Neural cell (in vitro differentiated cells): ENCODE measurements around the gene WRNIP1. TPM values are rescaled to one million over a fixed set of nuclear protein-coding genes. Genes with fewer than 3 reads are reported as not detected.

ENCODE experiments used
- H2AFZ ChIP-seq: fragments of 200-600, 300-800 bp; sonication (generic), shearing (Covaris generic); 2 replicates; pipeline ENCODE4 v1.6.0; 2014; ENCODE audit warnings: low read depth, mild to moderate bottlenecking, antibody characterized with exemption, low read length, moderate library complexity
- H3F3A ChIP-seq: fragments of 200-600 bp; shearing (Covaris generic); 2 replicates; pipeline ENCODE4 v1.6.1; 2016; ENCODE audit warnings: mild to moderate bottlenecking, moderate library complexity, mixed read lengths, antibody characterized with exemption, low read length; ENCODE audit not compliant: insufficient read depth, poor library complexity, severe bottlenecking
- H3K27ac ChIP-seq: fragments of 200-600, 300-800 bp; sonication (generic), shearing (Covaris generic); 2 replicates; pipeline ENCODE4 v1.5.1; 2014; ENCODE audit warnings: mild to moderate bottlenecking, low read length, moderate library complexity
- H3K27me3 ChIP-seq: fragments of 300-800, 200-600 bp; sonication (generic), shearing (Covaris generic); 2 replicates; pipeline ENCODE4 v1.6.0; 2014; ENCODE audit warnings: mild to moderate bottlenecking, low read depth, low read length, moderate library complexity; ENCODE audit not compliant: insufficient read depth
- H3K36me3 ChIP-seq: fragments of 300-800, 200-600 bp; sonication (generic), shearing (Covaris generic); 2 replicates; pipeline ENCODE4 v1.5.1; 2014; ENCODE audit warnings: mild to moderate bottlenecking, antibody characterized with exemption, low read length, moderate library complexity; ENCODE audit not compliant: insufficient read depth
- H3K4me2 ChIP-seq: fragments of 300-800, 200-600 bp; sonication (generic), shearing (Covaris generic); 2 replicates; pipeline ENCODE4 v1.6.0; 2014; ENCODE audit warnings: mild to moderate bottlenecking, low read length
- H3K4me3 ChIP-seq: fragments of 300-800, 200-600 bp; sonication (generic), shearing (Covaris generic); 2 replicates; pipeline ENCODE4 v1.5.1; 2014; ENCODE audit warnings: mild to moderate bottlenecking, low read length, moderate library complexity
- H3K79me2 ChIP-seq: fragments of 200-600 bp; shearing (Covaris generic); replicated peaks from 2 replicates; pipeline ENCODE4 v1.6.0; 2014; ENCODE audit warnings: mild to moderate bottlenecking, low read length, moderate library complexity; ENCODE audit not compliant: insufficient read depth
- H3K9ac ChIP-seq: fragments of 300-800, 200-600 bp; sonication (generic), shearing (Covaris generic); 2 replicates; pipeline ENCODE4 v1.6.1; 2016; ENCODE audit warnings: mild to moderate bottlenecking, low read length, mixed read lengths
- H3K9me2 ChIP-seq: fragments of 200-600 bp; shearing (Covaris generic); 2 replicates; pipeline ENCODE4 v1.6.1; 2016; ENCODE audit warnings: mild to moderate bottlenecking, low read length, mixed read lengths; ENCODE audit not compliant: insufficient read depth
- H3K9me3 ChIP-seq: fragments of 200-600, 300-800 bp; sonication (generic), shearing (Covaris generic); 2 replicates; pipeline ENCODE4 v1.6.1; 2016; ENCODE audit warnings: mild to moderate bottlenecking, mixed run types, low read length, moderate library complexity, mixed read lengths
- H4K20me1 ChIP-seq: fragments of 200-600 bp; shearing (Covaris generic); 2 replicates; pipeline ENCODE4 v1.6.1; 2016; ENCODE audit warnings: mild to moderate bottlenecking, mixed run types; ENCODE audit not compliant: insufficient read depth
- EP300 ChIP-seq: fragments of 450-650 bp; conservative IDR thresholded peaks from 2 replicates; pipeline ENCODE4 v1.6.1; 2014; ENCODE audit warnings: antibody characterized with exemption, mild to moderate bottlenecking, moderate library complexity; ENCODE audit not compliant: poor library complexity, severe bottlenecking
- EZH2 ChIP-seq: fragments of 200-600, 300-800 bp; shearing (Covaris generic), sonication (generic); IDR thresholded peaks from 2 replicates; pipeline ENCODE4 v1.6.1; 2014; ENCODE audit warnings: antibody characterized with exemption, low read length, borderline replicate concordance, mild to moderate bottlenecking; ENCODE audit not compliant: insufficient read depth, poor library complexity, severe bottlenecking
- MXI1 ChIP-seq: fragments of 450-650 bp; conservative IDR thresholded peaks from 2 replicates; pipeline ENCODE4 v1.6.1; 2014; ENCODE audit warnings: antibody characterized with exemption, mild to moderate bottlenecking; ENCODE audit not compliant: poor library complexity, severe bottlenecking
- POLR2AphosphoS5 ChIP-seq: IDR thresholded peaks from 2 replicates; pipeline ENCODE4 v1.6.1; 2012
- RAD21 ChIP-seq: fragments of 450-650 bp; conservative IDR thresholded peaks from 2 replicates; pipeline ENCODE4 v1.6.1; 2014; ENCODE audit warnings: antibody characterized with exemption, mild to moderate bottlenecking, moderate library complexity
- SMC3 ChIP-seq: fragments of 450-650 bp; conservative IDR thresholded peaks from 2 replicates; pipeline ENCODE4 v1.6.1; 2014; ENCODE audit warnings: antibody characterized with exemption, mild to moderate bottlenecking, moderate library complexity; ENCODE audit not compliant: poor library complexity
- TAF1 ChIP-seq: IDR thresholded peaks from 2 replicates; pipeline ENCODE4 v1.6.1; 2012; ENCODE audit warnings: low read depth
- polyA plus RNA-seq: library from polyadenylated mRNA; depleted of rRNA; stranded (reverse); fragments of >200 nt; gene quantifications from 2 replicates; pipeline ENCODE4 v1.2.3, GENCODE V29; 2014
- TF ChIP-seq, protein P1 (sequence below): IDR thresholded peaks from 2 replicates; pipeline ENCODE4 v1.6.1; 2012; ENCODE audit warnings: borderline replicate concordance
- TF ChIP-seq, protein P2 (sequence below): fragments of 450-650 bp; IDR thresholded peaks from 2 replicates; pipeline ENCODE4 v1.5.1; 2014; ENCODE audit warnings: antibody characterized with exemption, mild to moderate bottlenecking, moderate library complexity; ENCODE audit not compliant: poor library complexity, severe bottlenecking

WRNIP1 gene
- polyA plus RNA-seq, 1 donor from 2014 or later = 93.7 TPM

DNA sequence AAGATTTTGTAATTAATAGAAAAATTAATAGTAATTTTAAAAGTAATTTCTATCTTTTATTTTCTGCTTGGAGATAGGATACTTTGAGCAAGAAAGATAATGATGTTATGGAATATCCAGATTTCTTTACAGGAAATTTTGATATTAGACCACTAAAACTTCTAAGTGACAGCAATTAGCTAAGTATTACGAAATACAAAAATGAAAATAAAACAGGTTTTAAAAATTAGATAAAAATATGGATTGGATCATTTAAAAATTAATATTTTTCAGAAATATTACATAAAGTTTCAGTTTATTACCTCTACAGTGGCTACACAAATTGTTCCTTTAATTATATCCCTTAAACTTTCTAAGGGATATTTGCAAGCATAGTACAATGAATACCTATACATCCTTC is 10.3 kb upstream of the WRNIP1 start:
- TF ChIP-seq MXI1 (no peak), EZH2 (no peak), RAD21 (no peak), SMC3 (no peak), TAF1 (no peak), POLR2AphosphoS5 (no peak), EP300 (no peak)
- TF ChIP-seq, protein P1, sequence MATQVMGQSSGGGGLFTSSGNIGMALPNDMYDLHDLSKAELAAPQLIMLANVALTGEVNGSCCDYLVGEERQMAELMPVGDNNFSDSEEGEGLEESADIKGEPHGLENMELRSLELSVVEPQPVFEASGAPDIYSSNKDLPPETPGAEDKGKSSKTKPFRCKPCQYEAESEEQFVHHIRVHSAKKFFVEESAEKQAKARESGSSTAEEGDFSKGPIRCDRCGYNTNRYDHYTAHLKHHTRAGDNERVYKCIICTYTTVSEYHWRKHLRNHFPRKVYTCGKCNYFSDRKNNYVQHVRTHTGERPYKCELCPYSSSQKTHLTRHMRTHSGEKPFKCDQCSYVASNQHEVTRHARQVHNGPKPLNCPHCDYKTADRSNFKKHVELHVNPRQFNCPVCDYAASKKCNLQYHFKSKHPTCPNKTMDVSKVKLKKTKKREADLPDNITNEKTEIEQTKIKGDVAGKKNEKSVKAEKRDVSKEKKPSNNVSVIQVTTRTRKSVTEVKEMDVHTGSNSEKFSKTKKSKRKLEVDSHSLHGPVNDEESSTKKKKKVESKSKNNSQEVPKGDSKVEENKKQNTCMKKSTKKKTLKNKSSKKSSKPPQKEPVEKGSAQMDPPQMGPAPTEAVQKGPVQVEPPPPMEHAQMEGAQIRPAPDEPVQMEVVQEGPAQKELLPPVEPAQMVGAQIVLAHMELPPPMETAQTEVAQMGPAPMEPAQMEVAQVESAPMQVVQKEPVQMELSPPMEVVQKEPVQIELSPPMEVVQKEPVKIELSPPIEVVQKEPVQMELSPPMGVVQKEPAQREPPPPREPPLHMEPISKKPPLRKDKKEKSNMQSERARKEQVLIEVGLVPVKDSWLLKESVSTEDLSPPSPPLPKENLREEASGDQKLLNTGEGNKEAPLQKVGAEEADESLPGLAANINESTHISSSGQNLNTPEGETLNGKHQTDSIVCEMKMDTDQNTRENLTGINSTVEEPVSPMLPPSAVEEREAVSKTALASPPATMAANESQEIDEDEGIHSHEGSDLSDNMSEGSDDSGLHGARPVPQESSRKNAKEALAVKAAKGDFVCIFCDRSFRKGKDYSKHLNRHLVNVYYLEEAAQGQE = no peak
- TF ChIP-seq, protein P2, sequence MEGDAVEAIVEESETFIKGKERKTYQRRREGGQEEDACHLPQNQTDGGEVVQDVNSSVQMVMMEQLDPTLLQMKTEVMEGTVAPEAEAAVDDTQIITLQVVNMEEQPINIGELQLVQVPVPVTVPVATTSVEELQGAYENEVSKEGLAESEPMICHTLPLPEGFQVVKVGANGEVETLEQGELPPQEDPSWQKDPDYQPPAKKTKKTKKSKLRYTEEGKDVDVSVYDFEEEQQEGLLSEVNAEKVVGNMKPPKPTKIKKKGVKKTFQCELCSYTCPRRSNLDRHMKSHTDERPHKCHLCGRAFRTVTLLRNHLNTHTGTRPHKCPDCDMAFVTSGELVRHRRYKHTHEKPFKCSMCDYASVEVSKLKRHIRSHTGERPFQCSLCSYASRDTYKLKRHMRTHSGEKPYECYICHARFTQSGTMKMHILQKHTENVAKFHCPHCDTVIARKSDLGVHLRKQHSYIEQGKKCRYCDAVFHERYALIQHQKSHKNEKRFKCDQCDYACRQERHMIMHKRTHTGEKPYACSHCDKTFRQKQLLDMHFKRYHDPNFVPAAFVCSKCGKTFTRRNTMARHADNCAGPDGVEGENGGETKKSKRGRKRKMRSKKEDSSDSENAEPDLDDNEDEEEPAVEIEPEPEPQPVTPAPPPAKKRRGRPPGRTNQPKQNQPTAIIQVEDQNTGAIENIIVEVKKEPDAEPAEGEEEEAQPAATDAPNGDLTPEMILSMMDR = no peak
- H3F3A ChIP-seq = no peaks in the 10 kb centered on the region

DNA sequence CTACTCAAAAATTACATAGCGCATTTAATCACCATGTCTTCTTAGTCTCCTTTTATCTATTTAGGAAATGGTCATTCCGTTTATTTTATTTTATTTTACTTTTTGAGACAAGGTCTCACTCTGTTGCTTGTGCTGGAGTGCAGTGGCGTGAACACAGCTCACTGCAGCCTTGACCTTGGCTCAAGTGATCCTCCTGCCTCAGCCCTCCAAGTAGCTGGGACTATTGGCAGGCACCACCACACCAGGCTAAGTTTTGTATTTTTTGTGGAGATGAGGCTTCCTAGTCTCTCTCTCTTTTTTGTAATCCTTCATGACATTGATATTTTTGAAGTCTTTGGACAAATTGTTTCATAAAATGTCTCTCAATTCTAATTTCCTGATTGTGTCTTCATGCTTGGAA is 9.7 kb upstream of the WRNIP1 start:
- Histone ChIP-seq H2AFZ (no peak overlapping the region), H3K79me2 (no peaks in the 10 kb centered on the region), H3K9me2 (no peaks in the 10 kb centered on the region), H3K4me2 (no peak overlapping the region), H3K36me3 (no peaks in the 10 kb centered on the region), H3F3A (no peaks in the 10 kb centered on the region), H3K27me3 (no peaks in the 10 kb centered on the region), H3K9ac (no peak overlapping the region), H3K4me3 (no peak overlapping the region), H3K27ac (no peak overlapping the region), H3K9me3 (no peaks in the 10 kb centered on the region), H4K20me1 (no peaks in the 10 kb centered on the region)
- no peak for TF ChIP-seq SMC3
- no peak for TF ChIP-seq EZH2
- TF ChIP-seq, protein P2 = no peak
- TF ChIP-seq POLR2AphosphoS5 = no peak
- TF ChIP-seq EP300 = no peak
- TF ChIP-seq, protein P1 = no peak
- TF ChIP-seq RAD21 = no peak
- no peak for TF ChIP-seq MXI1
- no peak for TF ChIP-seq TAF1

More for the DNA sequence above, 10.3 kb upstream of the WRNIP1 start:
- H3K9me3 ChIP-seq = no peaks in the 10 kb centered on the region
- no peak overlapping the region for H3K9ac ChIP-seq
- H3K9me2 ChIP-seq = no peaks in the 10 kb centered on the region
- H3K4me3 ChIP-seq = no peak overlapping the region
- no peak overlapping the region for H3K27ac ChIP-seq
- H3K36me3 ChIP-seq = no peaks in the 10 kb centered on the region
- no peaks in the 10 kb centered on the region for H4K20me1 ChIP-seq
- no peaks in the 10 kb centered on the region for H3K79me2 ChIP-seq
- no peaks in the 10 kb centered on the region for H3K27me3 ChIP-seq
- H3K4me2 ChIP-seq = no peak overlapping the region
- no peak overlapping the region for H2AFZ ChIP-seq
